ENCODE measurements around the gene EIF4E1B. TPM values are rescaled to one million over a fixed set of nuclear protein-coding genes. Genes with fewer than 3 reads are reported as not detected.

Gene EIF4E1B
- total and polyA plus RNA-seq, 7 donors: 0.04 to 0.62 TPM; not detected in 5

DNA sequence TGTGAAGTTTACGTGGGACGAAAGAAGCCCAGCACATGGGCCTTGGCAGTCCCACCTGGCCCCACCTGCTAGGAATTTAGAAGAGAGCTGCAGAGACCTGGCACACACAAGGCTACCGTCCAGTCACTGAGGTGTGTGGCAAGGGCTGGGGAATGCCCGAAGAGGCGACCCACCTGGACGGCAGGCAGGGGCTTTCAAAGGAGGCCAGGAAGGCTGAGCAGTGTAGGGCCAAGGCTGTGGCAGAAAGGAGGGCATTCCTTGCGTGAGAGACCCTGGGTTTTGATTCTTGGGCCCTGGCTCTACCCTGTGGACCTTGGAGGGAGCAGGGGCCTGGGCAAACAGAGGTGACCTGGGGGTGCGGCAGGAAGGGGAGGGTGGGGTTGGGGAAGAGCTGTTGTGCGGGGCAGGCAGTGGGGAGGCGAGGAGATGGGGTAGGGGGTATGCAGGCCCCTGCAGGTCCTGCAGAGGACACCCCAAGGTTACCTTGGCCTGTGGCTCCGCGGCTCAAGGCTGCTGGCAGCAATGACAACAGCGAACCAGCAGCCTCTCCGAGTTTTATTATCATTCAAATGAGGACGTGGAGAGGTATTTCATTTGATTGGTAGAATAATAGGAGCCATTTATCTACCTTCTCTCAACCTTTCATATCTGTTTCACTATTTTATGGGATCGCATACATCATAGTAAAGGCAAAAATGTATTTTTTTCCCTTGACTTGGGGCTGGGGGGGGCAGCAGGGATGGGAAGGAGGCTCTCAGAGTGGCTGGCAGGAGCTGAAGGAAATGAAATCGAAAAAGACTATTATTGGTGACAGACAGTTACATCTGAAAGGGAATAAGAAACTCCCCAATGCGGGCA lies 41.6 kb downstream of the EIF4E1B start:
- Histone ChIP-seq H3K36me3 (ENCODE audit: insufficient read depth in 1 of 2, low read depth in 1 of 2) (no peaks in the 10 kb centered on the region), H3K9me3 (no peaks in the 10 kb centered on the region), H3K27ac (no peak overlapping the region), H3K4me3 (no peak overlapping the region), H3K4me1 (peaks cover 4% of the 10 kb centered on the region), H3K27me3 (ENCODE audit: insufficient read depth in 3 of 3, low read length in 2 of 3) (peaks cover 0 to 29% (median 0%) of the 10 kb centered on the region in 3 donors)
- intact Hi-C loops (cut with DNase I): no loop called here
- DNase-seq (no peak), ATAC-seq (no peak)
- 74 to 83% (median 77%) methylated on average over 18 of the region's 18 CpGs for WGBS, 3 donors
- TF ChIP-seq, protein P1, sequence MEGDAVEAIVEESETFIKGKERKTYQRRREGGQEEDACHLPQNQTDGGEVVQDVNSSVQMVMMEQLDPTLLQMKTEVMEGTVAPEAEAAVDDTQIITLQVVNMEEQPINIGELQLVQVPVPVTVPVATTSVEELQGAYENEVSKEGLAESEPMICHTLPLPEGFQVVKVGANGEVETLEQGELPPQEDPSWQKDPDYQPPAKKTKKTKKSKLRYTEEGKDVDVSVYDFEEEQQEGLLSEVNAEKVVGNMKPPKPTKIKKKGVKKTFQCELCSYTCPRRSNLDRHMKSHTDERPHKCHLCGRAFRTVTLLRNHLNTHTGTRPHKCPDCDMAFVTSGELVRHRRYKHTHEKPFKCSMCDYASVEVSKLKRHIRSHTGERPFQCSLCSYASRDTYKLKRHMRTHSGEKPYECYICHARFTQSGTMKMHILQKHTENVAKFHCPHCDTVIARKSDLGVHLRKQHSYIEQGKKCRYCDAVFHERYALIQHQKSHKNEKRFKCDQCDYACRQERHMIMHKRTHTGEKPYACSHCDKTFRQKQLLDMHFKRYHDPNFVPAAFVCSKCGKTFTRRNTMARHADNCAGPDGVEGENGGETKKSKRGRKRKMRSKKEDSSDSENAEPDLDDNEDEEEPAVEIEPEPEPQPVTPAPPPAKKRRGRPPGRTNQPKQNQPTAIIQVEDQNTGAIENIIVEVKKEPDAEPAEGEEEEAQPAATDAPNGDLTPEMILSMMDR (IDR thresholded peaks at IDR 0.05): no peak

DNA sequence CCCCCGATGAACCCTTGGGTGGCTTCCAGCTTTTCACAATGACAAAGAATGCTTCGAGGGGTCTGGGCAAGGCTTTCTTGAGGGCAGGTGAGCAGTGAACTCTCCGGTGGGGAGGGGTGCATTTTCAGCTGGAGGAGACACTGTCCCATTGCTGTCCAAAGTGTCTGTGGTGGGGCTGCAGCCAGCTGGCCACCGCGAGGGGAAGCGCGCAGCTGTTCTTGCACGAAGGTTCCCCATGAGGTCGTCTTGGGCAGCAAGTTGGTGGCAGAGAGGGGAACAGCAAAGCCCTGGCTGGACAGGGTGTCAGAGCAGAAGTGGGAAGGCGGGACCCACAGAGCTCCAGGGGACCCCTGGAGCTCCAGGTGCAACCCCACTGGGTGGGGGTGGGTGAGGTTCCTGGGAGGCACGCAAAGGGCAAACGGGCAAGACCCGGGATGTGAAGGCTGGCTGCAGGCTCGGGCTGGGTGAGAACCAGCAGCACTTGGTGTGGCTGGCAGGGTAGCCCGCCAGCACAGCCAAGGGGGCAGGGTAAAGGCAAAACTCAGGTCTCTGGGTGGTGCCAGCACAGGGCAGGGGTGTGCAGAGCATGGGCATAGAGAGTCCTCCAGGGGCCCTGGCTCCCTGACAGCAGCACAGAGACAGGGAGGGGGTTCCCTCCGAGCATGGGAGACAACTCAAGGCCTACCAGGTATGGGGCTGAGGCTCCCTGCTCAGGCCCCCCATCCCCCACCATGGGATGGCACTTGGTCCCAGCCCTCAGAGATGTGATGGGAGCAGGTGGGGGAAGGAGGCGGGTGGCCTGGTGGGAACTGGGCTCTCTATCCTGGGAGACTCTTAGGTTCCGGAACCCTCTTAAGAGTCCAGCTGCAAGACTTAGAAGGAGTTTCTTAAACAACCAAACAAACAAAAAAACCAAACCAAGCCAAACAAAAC lies 43.4 kb downstream of the EIF4E1B start:
- peaks cover 0 to 22% (median 0%) of the 10 kb centered on the region in 3 donors for H3K27me3 ChIP-seq (ENCODE audit: insufficient read depth in 3 of 3, low read length in 2 of 3)
- H3K9me3 ChIP-seq: no peaks in the 10 kb centered on the region
- TF ChIP-seq, protein P1 (IDR thresholded peaks at IDR 0.05): no peak
- H3K4me1 ChIP-seq: peaks cover 6% of the 10 kb centered on the region
- WGBS, 3 donors: 33 to 42% (median 36%) methylated on average over 18 of the region's 18 CpGs
- intact Hi-C loops (cut with DNase I): no loop called here
- peak in 2 of 4 donors; percentile 26 to 57 for ATAC-seq
- H3K27ac ChIP-seq: no peak overlapping the region
- DNase-seq: no peak
- no peaks in the 10 kb centered on the region for H3K36me3 ChIP-seq (ENCODE audit: insufficient read depth in 1 of 2, low read depth in 1 of 2)
- no peak overlapping the region for H3K4me3 ChIP-seq

DNA sequence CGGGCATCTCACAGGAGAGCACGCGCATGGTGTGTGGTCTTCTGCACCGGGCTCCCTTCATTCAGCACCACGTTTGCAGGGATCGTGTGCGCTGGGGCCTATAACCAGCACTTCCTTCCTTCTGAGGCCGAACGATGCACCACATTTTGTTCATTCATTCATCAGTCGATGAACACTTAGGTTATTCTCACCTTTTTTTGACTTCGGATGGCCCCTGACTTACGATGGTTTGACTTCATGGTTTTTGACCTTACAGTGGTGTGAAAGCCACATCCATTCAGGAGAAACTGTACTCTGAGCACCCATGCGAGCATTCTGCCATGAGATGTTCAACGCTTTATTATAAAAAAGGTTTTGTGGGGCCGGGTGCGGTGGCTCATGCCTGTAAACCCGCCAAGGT lies 44.3 kb downstream of the EIF4E1B start:
- H3K36me3 ChIP-seq (ENCODE audit: insufficient read depth in 1 of 2, low read depth in 1 of 2): no peaks in the 10 kb centered on the region
- intact Hi-C loops (cut with DNase I): no loop called here
- DNase-seq: no peak
- H3K9me3 ChIP-seq: no peaks in the 10 kb centered on the region
- no peak overlapping the region for H3K4me3 ChIP-seq
- ATAC-seq: no peak
- H3K4me1 ChIP-seq: peaks cover 6% of the 10 kb centered on the region
- peaks cover 0 to 18% (median 0%) of the 10 kb centered on the region in 3 donors for H3K27me3 ChIP-seq (ENCODE audit: insufficient read depth in 3 of 3, low read length in 2 of 3)
- H3K27ac ChIP-seq: no peak overlapping the region
- WGBS, 3 donors: 87 to 93% (median 88%) methylated on average over 17 of the region's 17 CpGs
- TF ChIP-seq, protein P1 (IDR thresholded peaks at IDR 0.05): no peak

GRCh38 chr5:176675676-176676360 lies 45.3 kb downstream of the EIF4E1B start:
- Histone ChIP-seq H3K4me3 (no peak overlapping the region), H3K9me3 (no peaks in the 10 kb centered on the region), H3K4me1 (peaks cover 6% of the 10 kb centered on the region), H3K36me3 (ENCODE audit: insufficient read depth in 1 of 2, low read depth in 1 of 2) (no peaks in the 10 kb centered on the region), H3K27me3 (ENCODE audit: insufficient read depth in 3 of 3, low read length in 2 of 3) (peaks cover 0 to 18% (median 2%) of the 10 kb centered on the region in 3 donors), H3K27ac (no peak overlapping the region)
- 65 to 72% (median 70%) methylated on average over 19 of the region's 19 CpGs for WGBS, 3 donors
- intact Hi-C loops (cut with DNase I): no loop called here
- TF ChIP-seq, protein P1 (IDR thresholded peaks at IDR 0.05): peak; percentile 18
- DNase-seq (no peak), ATAC-seq (no peak)

All from psoas muscle (tissue), 8 donors.